IMR-90 (cell line): Measurements from ENCODE around the gene LUZP1. TPM values are rescaled to one million over a fixed set of nuclear protein-coding genes. Genes with fewer than 3 reads are reported as not detected.

Experiments
- ATAC-seq: fragments of 200-7000 bp; cut with Tn5 transposase; 2 replicates; pipeline ENCODE4 v1.9.1; 2020; ENCODE audit warnings: low read depth, mild to moderate bottlenecking, moderate library complexity
- BruUV-seq: library from RNA; stranded (reverse); fragments of 400-500 nt; replicated peaks from 2 replicates; lab custom pipeline; 2021; lab: Mats Ljungman, UMichigan
- CTCF ChIA-PET: fragments of 300-600 bp; formaldehyde crosslinking; extraction: SDS; loops from one replicate; lab custom pipeline; 2021; ENCODE audit warnings: antibody characterized with exemption; lab: Yijun Ruan, JAX
- POLR2A ChIA-PET: fragments of 300-600 bp; sonication (Branson Sonifier 250); formaldehyde crosslinking; loops from one replicate; lab custom pipeline; 2022; ENCODE audit warnings: antibody characterized with exemption; ENCODE audit not compliant: unreplicated experiment; lab: Charles Lee
- DNase-seq: peaks from one replicate; pipeline ENCODE4 v3.0.0; 2013
- H2AFZ ChIP-seq: replicated peaks from 2 replicates; pipeline ENCODE3; 2013; ENCODE audit warnings: low read length, mild to moderate bottlenecking; ENCODE audit not compliant: poor library complexity
- H2AK5ac ChIP-seq: 2 replicates; pipeline ENCODE4 v1.6.1; 2013; ENCODE audit warnings: low read depth, low read length, inconsistent platforms
- H2AK9ac ChIP-seq: replicated peaks from 2 replicates; pipeline ENCODE3; 2013; ENCODE audit warnings: mild to moderate bottlenecking, low read depth, low read length, moderate library complexity; ENCODE audit not compliant: poor library complexity
- H2BK120ac ChIP-seq: 2 replicates; pipeline ENCODE4 v1.6.1; 2013; ENCODE audit warnings: low read depth, low read length, inconsistent platforms
- H2BK15ac ChIP-seq: 3 replicates; pipeline ENCODE4 v1.6.1; 2013; ENCODE audit warnings: low read depth, low read length, inconsistent platforms
- H2BK20ac ChIP-seq: 2 replicates; pipeline ENCODE4 v1.6.1; 2013; ENCODE audit warnings: low read depth, mild to moderate bottlenecking, inconsistent platforms, low read length, moderate library complexity
- H2BK5ac ChIP-seq: 2 replicates; pipeline ENCODE4 v1.6.1; 2013; ENCODE audit warnings: mild to moderate bottlenecking, low read depth, low read length, inconsistent platforms; ENCODE audit not compliant: poor library complexity, severe bottlenecking
- H3K14ac ChIP-seq: replicated peaks from 2 replicates; pipeline ENCODE4 v1.6.1; 2013; ENCODE audit warnings: low read depth, low read length, inconsistent platforms
- H3K18ac ChIP-seq: 2 replicates; pipeline ENCODE4 v1.6.1; 2013; ENCODE audit warnings: low read depth, low read length, control low read depth
- H3K23ac ChIP-seq: 2 replicates; pipeline ENCODE4 v1.6.1; 2013; ENCODE audit warnings: low read depth, low read length, inconsistent platforms
- H3K27ac ChIP-seq: 2 replicates; pipeline ENCODE4 v1.5.1; 2013; ENCODE audit warnings: mild to moderate bottlenecking, control low read depth, low read length; ENCODE audit not compliant: insufficient read depth
- H3K27me3 ChIP-seq: 2 replicates; pipeline ENCODE4 v1.6.1; 2013; ENCODE audit warnings: low read length; ENCODE audit not compliant: control insufficient read depth, insufficient read depth
- H3K36me3 ChIP-seq: 2 replicates; pipeline ENCODE4 v1.6.1; 2013; ENCODE audit warnings: low read length, mixed read lengths; ENCODE audit not compliant: control insufficient read depth, insufficient read depth
- H3K4ac ChIP-seq: 2 replicates; pipeline ENCODE4 v1.6.1; 2013; ENCODE audit warnings: low read depth, low read length, inconsistent platforms
- H3K4me1 ChIP-seq: 2 replicates; pipeline ENCODE4 v1.6.1; 2013; ENCODE audit warnings: low read length, mixed read lengths; ENCODE audit not compliant: control insufficient read depth, insufficient read depth
- H3K4me2 ChIP-seq: 2 replicates; pipeline ENCODE4 v1.6.1; 2013; ENCODE audit warnings: low read depth, mild to moderate bottlenecking, control low read depth, low read length, moderate library complexity
- H3K4me3 ChIP-seq: 2 replicates; pipeline ENCODE4 v1.5.1; 2013; ENCODE audit warnings: low read depth, mild to moderate bottlenecking, control low read depth, low read length, moderate library complexity; ENCODE audit not compliant: insufficient read depth
- H3K56ac ChIP-seq: 2 replicates; pipeline ENCODE4 v1.6.1; 2013; ENCODE audit warnings: low read length, inconsistent platforms; ENCODE audit not compliant: insufficient read depth; ENCODE audit errors: extremely low read depth
- H3K79me1 ChIP-seq, 2 experiments: 2 replicates each; pipeline ENCODE4 v1.6.1; 2013; ENCODE audit warnings: low read length in 2 of 2, inconsistent platforms in 1 of 2, low read depth in 1 of 2
- H3K9ac ChIP-seq: 2 replicates; pipeline ENCODE4 v1.6.1; 2013; ENCODE audit warnings: low read depth, low read length, control low read depth
- H3K9me1 ChIP-seq: 2 replicates; pipeline ENCODE4 v1.6.1; 2013; ENCODE audit warnings: low read length, inconsistent platforms; ENCODE audit not compliant: insufficient read depth
- H3K9me3 ChIP-seq: 2 replicates; pipeline ENCODE4 v1.6.1; 2013; ENCODE audit warnings: low read length; ENCODE audit not compliant: control insufficient read depth, insufficient read depth
- H4K20me1 ChIP-seq: 2 replicates; pipeline ENCODE4 v1.6.1; 2013; ENCODE audit warnings: low read length, inconsistent platforms; ENCODE audit not compliant: insufficient read depth
- H4K5ac ChIP-seq: 2 replicates; pipeline ENCODE4 v1.6.1; 2013; ENCODE audit warnings: mild to moderate bottlenecking, low read depth, low read length, control low read depth
- H4K8ac ChIP-seq, 2 experiments: 2 replicates each; pipeline ENCODE4 v1.6.1; 2013; ENCODE audit warnings: low read depth in 2 of 2, low read length in 2 of 2, control low read depth in 1 of 2, inconsistent platforms in 1 of 2
- H4K91ac ChIP-seq: 2 replicates; pipeline ENCODE4 v1.6.1; 2013; ENCODE audit warnings: low read depth, low read length, inconsistent platforms; ENCODE audit not compliant: insufficient read depth
- BHLHE40 ChIP-seq: fragments of 150-350 bp; IDR thresholded peaks from 2 replicates; pipeline ENCODE4 v1.6.1; 2016; ENCODE audit warnings: mild to moderate bottlenecking, low read depth, low read length
- CEBPB ChIP-seq: IDR thresholded peaks from 2 replicates; pipeline ENCODE4 v1.6.1; 2012; ENCODE audit warnings: low read depth, low read length, improper control_type of control experiment
- CHD1 ChIP-seq: IDR thresholded peaks from 2 replicates; pipeline ENCODE4 v1.6.1; 2012; ENCODE audit warnings: low read depth, low read length, improper control_type of control experiment
- FOS ChIP-seq: fragments of 150-350 bp; IDR thresholded peaks from 2 replicates; pipeline ENCODE4 v1.6.1; 2016; ENCODE audit warnings: low read depth, low read length
- MAFK ChIP-seq: IDR thresholded peaks from 2 replicates; pipeline ENCODE4 v1.6.1; 2012; ENCODE audit warnings: low read depth, low read length, improper control_type of control experiment
- MAZ ChIP-seq: IDR thresholded peaks from 2 replicates; pipeline ENCODE4 v1.6.1; 2012; ENCODE audit warnings: low read depth, mild to moderate bottlenecking, low read length, improper control_type of control experiment, moderate library complexity, borderline replicate concordance
- MXI1 ChIP-seq: IDR thresholded peaks from 2 replicates; pipeline ENCODE4 v1.6.1; 2012; ENCODE audit warnings: low read depth, mild to moderate bottlenecking, low read length, moderate library complexity, borderline replicate concordance
- NFE2L2 ChIP-seq: fragments of 150-350 bp; IDR thresholded peaks from 2 replicates; pipeline ENCODE4 v1.6.1; 2016; ENCODE audit warnings: low read depth, mild to moderate bottlenecking, low read length
- POLR2A ChIP-seq: IDR thresholded peaks from 2 replicates; pipeline ENCODE4 v1.6.1; 2012; ENCODE audit warnings: mild to moderate bottlenecking, low read depth, low read length
- RAD21 ChIP-seq: IDR thresholded peaks from 2 replicates; pipeline ENCODE4 v1.6.1; 2012; ENCODE audit warnings: low read length, improper control_type of control experiment
- RCOR1 ChIP-seq: IDR thresholded peaks from 2 replicates; pipeline ENCODE4 v1.6.1; 2012; ENCODE audit warnings: mild to moderate bottlenecking, low read length, improper control_type of control experiment; ENCODE audit not compliant: insufficient replicate concordance
- RFX5 ChIP-seq: IDR thresholded peaks from 2 replicates; pipeline ENCODE4 v1.8.0; 2012; ENCODE audit warnings: low read depth, mild to moderate bottlenecking, low read length, moderate library complexity
- SMC3 ChIP-seq: fragments of 150-350 bp; IDR thresholded peaks from 2 replicates; pipeline ENCODE4 v1.6.1; 2016; ENCODE audit warnings: low read depth, mild to moderate bottlenecking, antibody characterized with exemption, low read length, moderate library complexity
- dilution Hi-C: fragments of 300-500 bp; cut with HindIII; formaldehyde crosslinking; loops from one replicate; pipeline ENCODE4 v1.14.3; 2018; ENCODE audit warnings: low sequenced_read_pairs; ENCODE audit not compliant: unreplicated experiment
- in situ Hi-C: fragments of 300-500 bp; cut with MboI; formaldehyde crosslinking; loops from 3 replicates; pipeline ENCODE4 v1.14.3; 2019; ENCODE audit warnings: low sequenced_read_pairs, inconsistent platforms, mixed read lengths
- intact Hi-C: fragments of 100-400 bp; cut with micrococcal nuclease; formaldehyde crosslinking; loops from 2 replicates; pipeline ENCODE4 v1.10.0; 2022
- polyA plus RNA-seq, 3 experiments: library from polyadenylated mRNA; depleted of rRNA; stranded (reverse); fragments of >200 nt; gene quantifications; 2 replicates each; pipeline ENCODE4 v1.2.3, GENCODE V29; 2012; ENCODE audit warnings: low replicate concordance in 1 of 3
- total RNA-seq: library from RNA; depleted of rRNA; stranded (reverse); fragments of >200 nt; gene quantifications from 2 replicates; pipeline ENCODE4 v1.2.3, GENCODE V29; 2012
- TF ChIP-seq, protein P1 (sequence below): fragments of 150-350 bp; IDR thresholded peaks from 2 replicates; pipeline ENCODE4 v1.6.1; 2016; ENCODE audit warnings: low read depth, mild to moderate bottlenecking, low read length, moderate library complexity, borderline replicate concordance
- TF ChIP-seq, protein P2 (sequence below): fragments of 150-350 bp; IDR thresholded peaks from 2 replicates; pipeline ENCODE4 v1.6.1; 2017; ENCODE audit warnings: mild to moderate bottlenecking, antibody characterized with exemption, low read length, low read depth
- TF ChIP-seq, protein P3 (sequence below): conservative IDR thresholded peaks from 2 replicates; pipeline ENCODE4 v1.5.1; 2012; ENCODE audit warnings: mild to moderate bottlenecking, low read depth, low read length, improper control_type of control experiment

Gene LUZP1
- total and polyA plus RNA-seq, 2 of the 4 experiments (the other 2 are of a cell fraction) = 13.1 to 31.7 TPM

DNA sequence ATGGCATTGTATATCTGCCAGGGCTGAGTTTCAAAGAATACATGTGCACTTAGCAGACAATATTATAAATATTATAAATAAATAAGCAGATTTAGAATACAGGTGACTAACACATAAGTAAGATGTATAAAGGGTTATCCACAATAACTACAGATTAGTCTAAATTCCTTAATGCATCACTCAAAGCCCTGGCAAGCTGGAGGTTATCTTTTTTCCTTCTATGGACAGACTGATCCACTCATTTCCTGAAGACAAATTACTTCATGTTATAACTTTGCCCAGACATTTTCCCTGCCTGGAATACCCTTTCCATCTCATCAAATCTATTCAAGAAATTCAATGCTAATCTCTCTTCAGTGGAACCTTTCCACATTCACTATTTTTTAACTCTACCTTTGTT lies 38.8 kb downstream of the LUZP1 start:
- dilution Hi-C loops = no loop called here

More for the DNA sequence above, 38.8 kb downstream of the LUZP1 start:
- Histone ChIP-seq H3K23ac (no peak overlapping the region), H2BK120ac (no peak overlapping the region), H3K4ac (no peak overlapping the region), H4K8ac (no peak overlapping the region), H3K27me3 (no peaks in the 10 kb centered on the region), H3K14ac (no peak overlapping the region), H3K27ac (no peak overlapping the region), H3K9me1 (peaks cover 17% of the 10 kb centered on the region), H3K18ac (no peak overlapping the region), H3K9ac (no peak overlapping the region), H2BK5ac (peak overlapping the region; percentile 33), H3K56ac (no peak overlapping the region), H4K91ac (no peak overlapping the region), H4K20me1 (peaks cover 79% of the 10 kb centered on the region), H3K79me1 (peaks cover 9 to 68% of the 10 kb centered on the region in 2 experiments), H3K36me3 (peaks cover 4% of the 10 kb centered on the region; the same call in 1 of the 2 replicates), H3K4me2 (no peak overlapping the region), H3K4me3 (no peak overlapping the region), H3K4me1 (peaks cover 10% of the 10 kb centered on the region; the same call in 1 of the 2 replicates), H3K9me3 (no peaks in the 10 kb centered on the region), H2BK15ac (no peak overlapping the region), H2AK9ac (no peak overlapping the region), H4K5ac (no peak overlapping the region), H2AK5ac (no peak overlapping the region), H2AFZ (no peak overlapping the region), H2BK20ac (no peak overlapping the region)
- intact Hi-C loops (loop anchor here (2.0 kb wide), 1 partner anchor 37 kb away; no protein-coding TSS in a partner anchor), in situ Hi-C loops (no loop called here)
- ChIA-PET POLR2A (no interaction called here), CTCF (no interaction called here)
- TF ChIP-seq, protein P1, sequence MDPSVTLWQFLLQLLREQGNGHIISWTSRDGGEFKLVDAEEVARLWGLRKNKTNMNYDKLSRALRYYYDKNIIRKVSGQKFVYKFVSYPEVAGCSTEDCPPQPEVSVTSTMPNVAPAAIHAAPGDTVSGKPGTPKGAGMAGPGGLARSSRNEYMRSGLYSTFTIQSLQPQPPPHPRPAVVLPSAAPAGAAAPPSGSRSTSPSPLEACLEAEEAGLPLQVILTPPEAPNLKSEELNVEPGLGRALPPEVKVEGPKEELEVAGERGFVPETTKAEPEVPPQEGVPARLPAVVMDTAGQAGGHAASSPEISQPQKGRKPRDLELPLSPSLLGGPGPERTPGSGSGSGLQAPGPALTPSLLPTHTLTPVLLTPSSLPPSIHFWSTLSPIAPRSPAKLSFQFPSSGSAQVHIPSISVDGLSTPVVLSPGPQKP = no peak
- TF ChIP-seq CEBPB = no peak
- no peak for TF ChIP-seq RCOR1
- no peak for TF ChIP-seq BHLHE40
- no peak for TF ChIP-seq MAZ
- TF ChIP-seq RAD21 = no peak
- TF ChIP-seq POLR2A = no peak
- TF ChIP-seq, protein P2, sequence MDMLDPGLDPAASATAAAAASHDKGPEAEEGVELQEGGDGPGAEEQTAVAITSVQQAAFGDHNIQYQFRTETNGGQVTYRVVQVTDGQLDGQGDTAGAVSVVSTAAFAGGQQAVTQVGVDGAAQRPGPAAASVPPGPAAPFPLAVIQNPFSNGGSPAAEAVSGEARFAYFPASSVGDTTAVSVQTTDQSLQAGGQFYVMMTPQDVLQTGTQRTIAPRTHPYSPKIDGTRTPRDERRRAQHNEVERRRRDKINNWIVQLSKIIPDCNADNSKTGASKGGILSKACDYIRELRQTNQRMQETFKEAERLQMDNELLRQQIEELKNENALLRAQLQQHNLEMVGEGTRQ = no peak
- no peak for TF ChIP-seq FOS
- TF ChIP-seq CHD1 = no peak
- no peak for TF ChIP-seq MXI1
- no peak for TF ChIP-seq MAFK
- no peak for TF ChIP-seq SMC3
- no peak for TF ChIP-seq RFX5
- no peak for TF ChIP-seq NFE2L2
- TF ChIP-seq, protein P3, sequence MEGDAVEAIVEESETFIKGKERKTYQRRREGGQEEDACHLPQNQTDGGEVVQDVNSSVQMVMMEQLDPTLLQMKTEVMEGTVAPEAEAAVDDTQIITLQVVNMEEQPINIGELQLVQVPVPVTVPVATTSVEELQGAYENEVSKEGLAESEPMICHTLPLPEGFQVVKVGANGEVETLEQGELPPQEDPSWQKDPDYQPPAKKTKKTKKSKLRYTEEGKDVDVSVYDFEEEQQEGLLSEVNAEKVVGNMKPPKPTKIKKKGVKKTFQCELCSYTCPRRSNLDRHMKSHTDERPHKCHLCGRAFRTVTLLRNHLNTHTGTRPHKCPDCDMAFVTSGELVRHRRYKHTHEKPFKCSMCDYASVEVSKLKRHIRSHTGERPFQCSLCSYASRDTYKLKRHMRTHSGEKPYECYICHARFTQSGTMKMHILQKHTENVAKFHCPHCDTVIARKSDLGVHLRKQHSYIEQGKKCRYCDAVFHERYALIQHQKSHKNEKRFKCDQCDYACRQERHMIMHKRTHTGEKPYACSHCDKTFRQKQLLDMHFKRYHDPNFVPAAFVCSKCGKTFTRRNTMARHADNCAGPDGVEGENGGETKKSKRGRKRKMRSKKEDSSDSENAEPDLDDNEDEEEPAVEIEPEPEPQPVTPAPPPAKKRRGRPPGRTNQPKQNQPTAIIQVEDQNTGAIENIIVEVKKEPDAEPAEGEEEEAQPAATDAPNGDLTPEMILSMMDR = no peak
- DNase-seq (no peak), ATAC-seq (no peak)
- no TSS peak for BruUV-seq
